GM18526 (cell line): ENCODE data around the gene RAB40B.

Experiments
- POLR2A ChIP-seq: IDR thresholded peaks from 3 replicates; pipeline ENCODE4 v1.6.1; 2011; ENCODE audit not compliant: insufficient read length; ENCODE audit errors: extremely low read depth

The RAB40B gene

GRCh38 chr17:82723169-82723807, 24.8 kb upstream of the RAB40B start:
- TF ChIP-seq POLR2A: no peak

GRCh38 chr17:82722341-82723013, 24.0 kb upstream of the RAB40B start:
- TF ChIP-seq POLR2A: no peak

GRCh38 chr17:82720204-82720603, 21.7 kb upstream of the RAB40B start:
- TF ChIP-seq POLR2A: no peak

- TF ChIP-seq POLR2A: no peak
These were observed 20.6 kb upstream of the RAB40B start for GRCh38 chr17:82718986-82719685.

GRCh38 chr17:82716203-82717010, 17.9 kb upstream of the RAB40B start, which contains the start of gene FN3KRP:
Gene FN3KRP, plus strand, starts transcription at chr17:82716706. Its CDS starts 50 bp downstream, at chr17:82716756.
- peak; percentile 75 for TF ChIP-seq POLR2A

- no peak for TF ChIP-seq POLR2A
These were observed 14.7 kb upstream of the RAB40B start for GRCh38 chr17:82713071-82713723.

- TF ChIP-seq POLR2A: no peak
These were observed 12.2 kb upstream of the RAB40B start for GRCh38 chr17:82710499-82711232.

GRCh38 chr17:82709676-82710498, 11.4 kb upstream of the RAB40B start:
- TF ChIP-seq POLR2A: no peak

GRCh38 chr17:82709024-82709675, 10.7 kb upstream of the RAB40B start:
- TF ChIP-seq POLR2A: no peak

- no peak for TF ChIP-seq POLR2A
These were observed 7.3 kb upstream of the RAB40B start for GRCh38 chr17:82705756-82706155.

- no peak for TF ChIP-seq POLR2A
These were observed 6.4 kb upstream of the RAB40B start for GRCh38 chr17:82704886-82705285.

- TF ChIP-seq POLR2A: no peak
These were observed 5.7 kb upstream of the RAB40B start for GRCh38 chr17:82703935-82704865.
